ENCODE results near the gene NMNAT2. TPM values are rescaled to one million over a fixed set of nuclear protein-coding genes. Genes with fewer than 3 reads are reported as not detected.

Gene NMNAT2
- total and polyA plus RNA-seq, 10 of the 15 experiments (the other 5 are each of a cell fraction or from before 2014, with no cell fraction given): 0.02 to 2.0 (median 0.60) TPM

DNA sequence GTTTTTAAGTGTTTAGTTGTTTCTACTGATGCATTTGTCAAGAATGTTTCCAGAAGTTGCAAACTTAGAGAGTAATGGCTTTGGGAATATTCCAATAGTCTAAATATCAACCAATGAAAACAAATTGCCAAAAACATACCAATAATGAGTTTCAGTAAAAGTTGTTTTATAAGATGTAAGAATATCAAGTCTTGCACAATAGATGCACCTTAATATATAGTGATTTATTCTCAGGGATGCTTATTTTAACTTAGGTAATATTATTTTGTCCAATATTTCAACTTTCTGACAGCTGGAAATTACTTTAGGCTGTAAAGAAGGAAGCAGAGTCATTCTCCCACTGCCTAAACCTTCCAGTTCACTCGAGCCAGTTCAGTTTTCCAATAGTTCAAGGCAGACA is 5.4 kb upstream of the NMNAT2 start:
- WGBS (ENCODE audit: insufficient coverage, insufficient replicate concordance, low lambda C conversion rate, missing lambda C conversion rate): 0% methylated on average over 1 of the region's 1 CpG
- CTCF ChIA-PET: no interaction called here
- H3K79me2 ChIP-seq (ENCODE audit: control insufficient read depth, insufficient read depth, low read length): no peaks in the 10 kb centered on the region
- in situ Hi-C loops (cut with MboI): no loop called here
- ATAC-seq: no peak
- intact Hi-C loops (cut with micrococcal nuclease; ENCODE audit: unreplicated experiment): no loop called here
- no peak overlapping the region for H3K4me3 ChIP-seq
- H3K36me3 ChIP-seq (ENCODE audit: control insufficient read depth in 2 of 2, insufficient read depth in 2 of 2, low read length in 1 of 2): no peaks in the 10 kb centered on the region
- SMC1A ChIA-PET (ENCODE audit: uncharacterized antibody, unreplicated experiment): interaction anchor here (1.9 kb wide), 1 partner anchor 9 kb away, joined by 4 read pairs; no protein-coding TSS in a partner anchor
- H3K27ac ChIP-seq (ENCODE audit: control insufficient read depth, insufficient read depth): no peak overlapping the region
- no peaks in the 10 kb centered on the region for H3K9me3 ChIP-seq (replicated peaks; ENCODE audit: control insufficient read depth, insufficient read depth, low read length)
- H2AFZ ChIP-seq (ENCODE audit: control insufficient read depth, low read depth, low read length): no peak overlapping the region
- TF ChIP-seq WRNIP1 (IDR thresholded peaks at IDR 0.05; ENCODE audit: borderline replicate concordance, low read depth, low read length) (no peak), HDGF (IDR thresholded peaks at IDR 0.05) (no peak), CREM (IDR thresholded peaks at IDR 0.05; ENCODE audit: low read depth) (no peak), KLF5 (IDR thresholded peaks at IDR 0.05; ENCODE audit: partially characterized antibody) (no peak), JUNB (IDR thresholded peaks at IDR 0.05) (no peak), EED (IDR thresholded peaks at IDR 0.05; ENCODE audit: low read depth) (no peak), MYB (IDR thresholded peaks at IDR 0.05; ENCODE audit: borderline replicate concordance, low read depth, low read length) (no peak)
- TF ChIP-seq, protein P1, sequence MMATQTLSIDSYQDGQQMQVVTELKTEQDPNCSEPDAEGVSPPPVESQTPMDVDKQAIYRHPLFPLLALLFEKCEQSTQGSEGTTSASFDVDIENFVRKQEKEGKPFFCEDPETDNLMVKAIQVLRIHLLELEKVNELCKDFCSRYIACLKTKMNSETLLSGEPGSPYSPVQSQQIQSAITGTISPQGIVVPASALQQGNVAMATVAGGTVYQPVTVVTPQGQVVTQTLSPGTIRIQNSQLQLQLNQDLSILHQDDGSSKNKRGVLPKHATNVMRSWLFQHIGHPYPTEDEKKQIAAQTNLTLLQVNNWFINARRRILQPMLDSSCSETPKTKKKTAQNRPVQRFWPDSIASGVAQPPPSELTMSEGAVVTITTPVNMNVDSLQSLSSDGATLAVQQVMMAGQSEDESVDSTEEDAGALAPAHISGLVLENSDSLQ (IDR thresholded peaks at IDR 0.05): no peak
- POLR2A ChIA-PET: no interaction called here
- no TSS peak for BruUV-seq (replicated peaks)
- no peak for FAIRE-seq
- no peak for DNase-seq (ENCODE audit: low read depth, low spot score)
- H3K4me2 ChIP-seq (ENCODE audit: control insufficient read depth, insufficient read depth): no peak overlapping the region
- no peaks in the 10 kb centered on the region for H3K4me1 ChIP-seq (ENCODE audit: control insufficient read depth, insufficient read depth, low read length)
- H3K27me3 ChIP-seq (replicated peaks in 1 of 2; ENCODE audit: control insufficient read depth in 2 of 2, insufficient read depth in 2 of 2, low read length in 1 of 2): peaks cover 0 to 7% of the 10 kb centered on the region in 2 experiments; a peak in 2 of 4 replicates
- H3K9ac ChIP-seq (ENCODE audit: control insufficient read depth, insufficient read depth, low read length): no peak overlapping the region
- RAD21 ChIA-PET (ENCODE audit: unreplicated experiment): no interaction called here
- H4K20me1 ChIP-seq (ENCODE audit: control insufficient read depth, insufficient read depth): no peaks in the 10 kb centered on the region

DNA sequence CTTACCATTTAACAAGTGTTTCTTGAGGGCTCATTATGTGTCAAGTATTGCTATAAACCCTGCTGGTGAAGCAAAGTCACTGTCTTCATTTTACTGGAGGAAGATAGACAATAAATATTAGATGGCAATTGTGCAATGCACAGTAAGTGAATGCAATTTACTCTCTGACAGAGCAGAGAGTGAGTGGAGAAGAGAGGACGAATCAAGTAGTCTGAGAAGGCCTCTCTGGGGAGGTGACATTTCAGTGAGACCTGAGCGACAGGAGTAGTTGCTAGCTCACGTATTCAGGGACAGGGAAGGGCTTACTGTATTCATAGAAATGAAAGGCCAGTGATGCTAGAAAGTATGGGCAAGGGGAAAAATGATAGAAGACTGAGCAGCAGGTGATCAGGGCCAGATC is 1.2 kb upstream of the NMNAT2 start:
- H2AFZ ChIP-seq (ENCODE audit: control insufficient read depth, low read depth, low read length): no peak overlapping the region
- no peaks in the 10 kb centered on the region for H3K4me1 ChIP-seq (ENCODE audit: control insufficient read depth, insufficient read depth, low read length)
- peaks cover 1 to 18% of the 10 kb centered on the region in 2 experiments; a peak in 3 of 4 replicates for H3K27me3 ChIP-seq (replicated peaks in 1 of 2; ENCODE audit: control insufficient read depth in 2 of 2, insufficient read depth in 2 of 2, low read length in 1 of 2)
- H3K79me2 ChIP-seq (ENCODE audit: control insufficient read depth, insufficient read depth, low read length): no peaks in the 10 kb centered on the region
- SMC1A ChIA-PET (ENCODE audit: uncharacterized antibody, unreplicated experiment): interaction anchor here (1.1 kb wide), 1 partner anchor 317 kb away, joined by 3 read pairs; no protein-coding TSS in a partner anchor
- H3K27ac ChIP-seq (ENCODE audit: control insufficient read depth, insufficient read depth): no peak overlapping the region
- no peak overlapping the region for H3K4me3 ChIP-seq
- no peaks in the 10 kb centered on the region for H4K20me1 ChIP-seq (ENCODE audit: control insufficient read depth, insufficient read depth)
- BruUV-seq (replicated peaks): no TSS peak
- 0% methylated on average over 3 of the region's 3 CpGs for WGBS (ENCODE audit: insufficient coverage, insufficient replicate concordance, low lambda C conversion rate, missing lambda C conversion rate)
- in situ Hi-C loops (cut with MboI): no loop called here
- H3K36me3 ChIP-seq (ENCODE audit: control insufficient read depth in 2 of 2, insufficient read depth in 2 of 2, low read length in 1 of 2): no peaks in the 10 kb centered on the region
- H3K4me2 ChIP-seq (ENCODE audit: control insufficient read depth, insufficient read depth): no peak overlapping the region
- no peaks in the 10 kb centered on the region; the same call in 2 of the 3 replicates for H3K9me3 ChIP-seq (replicated peaks; ENCODE audit: control insufficient read depth, insufficient read depth, low read length)
- POLR2A ChIA-PET: no interaction called here
- DNase-seq (ENCODE audit: low read depth, low spot score) (no peak), ATAC-seq (no peak), FAIRE-seq (no peak)
- H3K9ac ChIP-seq (ENCODE audit: control insufficient read depth, insufficient read depth, low read length): no peak overlapping the region
- CTCF ChIA-PET: no interaction called here
- intact Hi-C loops (cut with micrococcal nuclease; ENCODE audit: unreplicated experiment): no loop called here
- RAD21 ChIA-PET (ENCODE audit: unreplicated experiment): no interaction called here
- TF ChIP-seq MYC (IDR thresholded peaks at IDR 0.05; ENCODE audit: insufficient read depth, insufficient read length, insufficient replicate concordance, low read length, severe bottlenecking): no peak
- no peak for TF ChIP-seq SPI1 (IDR thresholded peaks at IDR 0.05; ENCODE audit: borderline replicate concordance, insufficient read depth, low read depth, low read length)
- no peak for TF ChIP-seq POU2F2 (IDR thresholded peaks at IDR 0.05; ENCODE audit: borderline replicate concordance, low read depth, low read length)
- TF ChIP-seq EGR1 (IDR thresholded peaks at IDR 0.05; ENCODE audit: borderline replicate concordance in 1 of 2, low read depth in 2 of 2, low read length in 2 of 2): no peak
- no peak for TF ChIP-seq RFX5 (IDR thresholded peaks at IDR 0.05; ENCODE audit: low read depth, low read length)
- TF ChIP-seq SIN3A (IDR thresholded peaks at IDR 0.05; ENCODE audit: low read depth, low read length): no peak
- no peak for TF ChIP-seq BHLHE40 (IDR thresholded peaks at IDR 0.05; ENCODE audit: borderline replicate concordance in 1 of 2, low read depth in 2 of 2, low read length in 1 of 2)
- no peak for TF ChIP-seq SUPT20H (IDR thresholded peaks at IDR 0.05; ENCODE audit: borderline replicate concordance, control insufficient read depth, low read depth, low read length)

Measured in GM12878 (cell line).